Endodermal cell (in vitro differentiated cells): ENCODE results near the gene RCAN1. TPM values are rescaled to one million over a fixed set of nuclear protein-coding genes. Genes with fewer than 3 reads are reported as not detected.
A peak's percentile ranks its signal among the peaks of the same experiment; 100 is the strongest.

ENCODE experiments used
- DNase-seq: peaks from one replicate; pipeline ENCODE4 v3.0.0-alpha.2; 2017
- H3K27ac ChIP-seq: 2 replicates; pipeline ENCODE4 v1.5.1; 2013; ENCODE audit warnings: mild to moderate bottlenecking, low read depth, low read length, moderate library complexity
- H3K27me3 ChIP-seq: 2 replicates; pipeline ENCODE4 v1.6.1; 2013; ENCODE audit warnings: mild to moderate bottlenecking, low read length, moderate library complexity; ENCODE audit not compliant: insufficient read depth, control insufficient read depth, poor library complexity, severe bottlenecking
- H3K36me3 ChIP-seq: 2 replicates; pipeline ENCODE4 v1.7.0; 2013; ENCODE audit warnings: mild to moderate bottlenecking, low read length, moderate library complexity; ENCODE audit not compliant: control insufficient read depth, insufficient read depth
- H3K4me1 ChIP-seq: one replicate; pipeline ENCODE4 v1.7.0; 2013; ENCODE audit warnings: low read length; ENCODE audit not compliant: control insufficient read depth, insufficient read depth
- H3K4me3 ChIP-seq: 2 replicates; pipeline ENCODE4 v1.5.1; 2013; ENCODE audit warnings: mild to moderate bottlenecking, low read length, moderate library complexity
- H3K9ac ChIP-seq: 2 replicates; pipeline ENCODE4 v1.6.1; 2013; ENCODE audit warnings: mild to moderate bottlenecking, low read length, moderate library complexity; ENCODE audit not compliant: poor library complexity, severe bottlenecking; ENCODE audit errors: extremely low read depth
- H3K9me3 ChIP-seq: 2 replicates; pipeline ENCODE4 v1.6.1; 2013; ENCODE audit warnings: mild to moderate bottlenecking, low read length, moderate library complexity; ENCODE audit not compliant: control insufficient read depth
- H3K27ac Mint-ChIP-seq: 2 replicates; pipeline ENCODE4 v1.8.0; 2020; ENCODE audit warnings: mixed read lengths
- H3K27me3 Mint-ChIP-seq: 2 replicates; pipeline ENCODE4 v1.8.0; 2021; ENCODE audit warnings: mild to moderate bottlenecking, mixed read lengths; ENCODE audit not compliant: insufficient read depth
- H3K36me3 Mint-ChIP-seq: 2 replicates; pipeline ENCODE4 v1.8.0; 2020; ENCODE audit warnings: low read depth, mixed read lengths
- H3K4me1 Mint-ChIP-seq: 2 replicates; pipeline ENCODE4 v1.8.0; 2020; ENCODE audit warnings: mixed read lengths
- H3K4me3 Mint-ChIP-seq: 2 replicates; pipeline ENCODE4 v1.8.0; 2020; ENCODE audit warnings: mild to moderate bottlenecking, moderate library complexity, mixed read lengths
- H3K9me3 Mint-ChIP-seq: 2 replicates; pipeline ENCODE4 v1.8.0; 2020; ENCODE audit warnings: mild to moderate bottlenecking, mixed read lengths
- CTCF ChIP-seq: fragments of 200-600 bp; sonication (generic); conservative IDR thresholded peaks from 2 replicates; pipeline ENCODE4 v1.5.0; 2021; ENCODE audit warnings: antibody characterized with exemption, mild to moderate bottlenecking
- WGBS, 2 experiments: methylation state at CpG; one replicate each; pipeline versions ENCODE4 v1.1.5 to v1.1.7; 2013; ENCODE audit warnings: missing lambda C conversion rate in 2 of 2, mixed read lengths in 1 of 2; ENCODE audit not compliant: insufficient coverage in 1 of 2, insufficient read length in 1 of 2; 5-methylcytosine and 5-hydroxymethylcytosine counted together
- long read RNA-seq, 4 experiments: library from polyadenylated mRNA in 2 of 4; library from RNA in 1 of 4; library from capped mRNA in 1 of 4; stranded (forward) in 3 of 4; unstranded in 1 of 4; transcript quantifications; one replicate each; pipeline ENCODE4 v2.0.0, GENCODE V29; 2020 to 2021; ENCODE audit warnings: inconsistent platforms in 1 of 4
- polyA plus RNA-seq, 2 experiments: library from polyadenylated mRNA; stranded (reverse); fragments of 50-300 nt; gene quantifications; one replicate each; pipeline ENCODE4 v1.2.3, GENCODE V29; 2013
- total RNA-seq, 2 donors: library from RNA; stranded (reverse); fragmentation: NEBNext Ultra II Directional in 1 of 2; extraction: Animal tissue kit (Norgen Biotek cat#: 25700) in 1 of 2; gene quantifications; 2 replicates in 1 of 2; 3 replicates in 1 of 2; pipeline ENCODE4 v1.2.1, GENCODE V29; 2021

Gene RCAN1
- total RNA-seq, result 1 to 10 TPM; 6.1 to 6.7 TPM
- polyA plus RNA-seq (2013, experiment 1 of 2), result 10.5 TPM
- polyA plus RNA-seq (2013, experiment 2 of 2), result 10.7 TPM
- long read RNA-seq, experiment 1, partial matches to known transcripts, result 1 of 1 reads
- long read RNA-seq, experiment 1, other reads (novel, unspliced or antisense), result 0 of 1 reads
- long read RNA-seq, experiment 2, transcript RCAN1-201 (4 exons, 2,490 nt), result major isoform, 14 of 16 reads
- long read RNA-seq, experiment 2, partial matches to known transcripts, result 0 of 16 reads
- long read RNA-seq, experiment 2, other reads (novel, unspliced or antisense), result 1 of 16 reads
- long read RNA-seq, experiment 3, transcript RCAN1-202 (4 exons, 2,408 nt), result major isoform, 7 of 7 reads
- long read RNA-seq, experiment 3, partial matches to known transcripts, result 0 of 7 reads
- long read RNA-seq, experiment 3, other reads (novel, unspliced or antisense), result 0 of 7 reads
- long read RNA-seq, experiment 4, partial matches to known transcripts, result 2 of 2 reads
- long read RNA-seq, experiment 4, other reads (novel, unspliced or antisense), result 0 of 2 reads

GRCh38 chr21:34614628-34615486 lies at the start of gene RCAN1:
Gene RCAN1, minus strand, starts transcription at chr21:34615113. Its CDS starts 102 bp downstream, at chr21:34615011.
- DNase-seq, result peak; percentile 94
- Mint-ChIP-seq H3K27ac (no peak within 1 kb of the TSS), H3K36me3 (no peaks in the 10 kb centered on the region), H3K9me3 (no peaks in the 10 kb centered on the region), H3K4me3 (peak within 1 kb of the TSS; percentile 63), H3K27me3 (peaks cover 56% of the 10 kb centered on the region), H3K4me1 (peaks cover 32% of the 10 kb centered on the region)
- no peaks in the 10 kb centered on the region for H3K36me3 ChIP-seq
- peaks cover 57% of the 10 kb centered on the region for H3K27me3 ChIP-seq
- TF ChIP-seq CTCF, result no peak
- H3K4me3 ChIP-seq, result peak within 1 kb of the TSS; percentile 79
- H3K27ac ChIP-seq, result no peak within 1 kb of the TSS
- no peak within 1 kb of the TSS for H3K9ac ChIP-seq
- H3K9me3 ChIP-seq, result no peaks in the 10 kb centered on the region
- WGBS, 2 experiments, result 0 to 1% methylated on average over 28 to 121 of the region's 121 CpGs
- peaks cover 6% of the 10 kb centered on the region for H3K4me1 ChIP-seq

- Mint-ChIP-seq H3K4me1 (no peaks in the 10 kb centered on the region), H3K4me3 (no peak overlapping the region), H3K27me3 (peaks cover 59% of the 10 kb centered on the region), H3K27ac (no peak overlapping the region), H3K9me3 (no peaks in the 10 kb centered on the region), H3K36me3 (no peaks in the 10 kb centered on the region)
- Histone ChIP-seq H3K9ac (no peak overlapping the region), H3K9me3 (no peaks in the 10 kb centered on the region), H3K27me3 (peaks cover 26% of the 10 kb centered on the region), H3K27ac (no peak overlapping the region), H3K36me3 (no peaks in the 10 kb centered on the region), H3K4me1 (no peaks in the 10 kb centered on the region), H3K4me3 (no peak overlapping the region)
- TF ChIP-seq CTCF, result no peak
- no peak for DNase-seq
These were observed 46.9 kb upstream of the RCAN1 start for GRCh38 chr21:34661848-34662247.

- Mint-ChIP-seq H3K4me1 (peaks cover 4% of the 10 kb centered on the region), H3K27ac (no peak overlapping the region), H3K9me3 (peaks cover 19% of the 10 kb centered on the region), H3K27me3 (peaks cover 36% of the 10 kb centered on the region), H3K36me3 (no peaks in the 10 kb centered on the region), H3K4me3 (no peak overlapping the region)
- Histone ChIP-seq H3K4me1 (no peaks in the 10 kb centered on the region), H3K27ac (no peak overlapping the region), H3K36me3 (no peaks in the 10 kb centered on the region), H3K9me3 (peaks cover 6% of the 10 kb centered on the region), H3K4me3 (no peak overlapping the region), H3K27me3 (peaks cover 15% of the 10 kb centered on the region), H3K9ac (no peak overlapping the region)
- DNase-seq, result no peak
- WGBS, 2 experiments, result 91 to 92% methylated on average over 4 to 6 of the region's 6 CpGs
- no peak for TF ChIP-seq CTCF
These were observed 38.6 kb upstream of the RCAN1 start for GRCh38 chr21:34653522-34653921.
